Right ventricle myocardium inferior (tissue), 1 donor: ENCODE results near the gene BRI3BP. TPM values are rescaled to one million over a fixed set of nuclear protein-coding genes. Genes with fewer than 3 reads are reported as not detected.
"Not testable (repeated sequence)": the region's sequence is repeated elsewhere in the genome, so short reads cannot be mapped to it uniquely, and the experiment has no call there.

Experiments used
- ATAC-seq: fragments of 200-7000 bp; cut with Tn5 transposase; one replicate; pipeline ENCODE4 v1.9.1; 2020; ENCODE audit warnings: mild to moderate bottlenecking, moderate library complexity
- DNase-seq: peaks from one replicate; pipeline ENCODE4 v3.0.0; 2021; ENCODE audit errors: missing footprints
- intact Hi-C: fragments of 100-400 bp; cut with DNase I; formaldehyde crosslinking; loops from one replicate; pipeline ENCODE4 v1.11.0; 2022
- total RNA-seq: library from RNA; stranded (reverse); fragmentation: NEBNext Ultra II Directional; extraction: Animal tissue kit (Norgen Biotek cat#: 25700); gene quantifications from one replicate; pipeline ENCODE4 v1.2.1, GENCODE V29; 2021
- donor health status: DM: no; HTN: yes; CAD: no; lungs with severe emphysema.

Gene BRI3BP
- total RNA-seq, 1 donor from 2014 or later = 4.1 TPM

DNA sequence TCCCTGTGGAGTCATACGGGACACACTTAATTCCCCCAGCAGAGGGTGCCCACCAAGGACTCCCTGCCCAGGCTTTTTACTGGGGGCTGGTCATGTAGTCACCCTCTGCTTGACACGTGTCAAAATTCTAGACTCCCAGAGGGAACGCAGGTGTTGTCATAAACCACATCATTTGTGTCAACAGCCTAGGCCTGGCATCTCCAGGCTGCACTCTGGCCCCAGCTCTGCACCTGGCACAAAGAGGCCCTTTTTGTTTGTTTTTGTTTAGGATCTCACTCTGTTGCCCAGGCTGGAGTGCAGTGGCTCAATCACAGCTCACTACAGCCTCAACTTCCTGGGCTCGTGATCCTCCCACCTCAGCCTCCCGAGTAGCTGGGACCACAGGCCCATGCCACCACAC lies 21.1 kb downstream of the BRI3BP start:
- intact Hi-C loops = no loop called here
- DNase-seq = no peak
- no peak for ATAC-seq

DNA sequence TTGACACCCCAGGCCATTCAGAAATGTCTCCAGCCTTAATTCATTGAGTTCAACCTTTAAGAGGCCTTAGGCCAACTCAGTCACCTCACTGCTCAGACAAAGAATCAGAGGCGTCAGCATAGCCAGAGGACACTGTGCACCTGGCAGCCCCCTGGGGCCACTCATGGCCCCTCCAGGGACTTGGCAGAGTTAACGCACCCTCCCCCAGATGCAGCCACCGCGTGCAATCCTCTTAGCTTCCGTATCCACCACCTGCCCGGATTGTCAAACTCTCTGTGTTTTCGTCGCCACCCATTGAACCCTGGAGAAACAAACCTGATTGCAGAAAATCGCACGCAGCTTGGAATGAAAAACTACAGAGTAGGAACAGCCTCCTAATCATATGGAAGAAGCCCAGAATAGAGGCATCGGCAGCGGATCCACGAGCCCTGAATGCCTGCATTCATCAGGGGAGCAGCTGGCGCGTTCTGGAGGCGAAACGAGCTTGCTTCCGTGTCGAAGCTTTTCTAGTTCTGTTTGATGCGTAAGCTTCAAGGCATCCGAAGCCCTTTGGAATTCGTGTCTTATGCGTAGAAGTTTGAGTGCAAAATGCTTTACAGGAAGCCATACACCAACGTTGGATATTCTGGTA lies 22.4 kb downstream of the BRI3BP start:
- ATAC-seq = no peak
- intact Hi-C loops = no loop called here
- no peak for DNase-seq

DNA sequence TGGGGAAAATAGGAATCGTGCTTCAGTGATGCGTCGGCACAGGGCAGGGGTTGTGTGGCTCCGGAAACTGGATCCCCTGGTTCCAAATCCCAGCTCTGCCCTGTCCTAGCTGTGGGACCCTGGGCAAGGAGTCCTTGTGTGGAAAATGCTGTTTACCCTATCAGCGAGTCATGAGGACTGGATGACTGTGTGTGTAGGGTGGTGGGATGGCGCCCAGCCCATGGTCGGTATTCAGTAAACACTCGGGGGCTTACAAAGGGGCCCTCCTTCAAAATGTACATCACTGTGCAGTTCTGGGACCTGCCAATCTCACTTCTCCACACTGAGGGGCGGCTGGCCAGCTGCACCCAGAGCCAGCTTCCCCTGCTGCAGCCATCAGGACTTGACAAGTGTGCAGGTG lies 24.4 kb downstream of the BRI3BP start:
- DNase-seq = no peak
- intact Hi-C loops = no loop called here
- ATAC-seq = no peak

GRCh38 chr12:125018356-125018755 lies 24.9 kb downstream of the BRI3BP start:
- ATAC-seq = no peak

GRCh38 chr12:125021096-125021495 lies 27.7 kb downstream of the BRI3BP start:
- ATAC-seq (no peak), DNase-seq (no peak)
- intact Hi-C loops = no loop called here

More at GRCh38 chr12:125018356-125018755, 24.9 kb downstream of the BRI3BP start:
- DNase-seq = no peak
- intact Hi-C loops = no loop called here

- ATAC-seq (no peak), DNase-seq (no peak)
- intact Hi-C loops = no loop called here
Observed at GRCh38 chr12:125021771-125022170, 28.3 kb downstream of the BRI3BP start.

- DNase-seq (no peak), ATAC-seq (no peak)
- intact Hi-C loops = no loop called here
Observed at GRCh38 chr12:125023065-125023464, 29.6 kb downstream of the BRI3BP start.

DNA sequence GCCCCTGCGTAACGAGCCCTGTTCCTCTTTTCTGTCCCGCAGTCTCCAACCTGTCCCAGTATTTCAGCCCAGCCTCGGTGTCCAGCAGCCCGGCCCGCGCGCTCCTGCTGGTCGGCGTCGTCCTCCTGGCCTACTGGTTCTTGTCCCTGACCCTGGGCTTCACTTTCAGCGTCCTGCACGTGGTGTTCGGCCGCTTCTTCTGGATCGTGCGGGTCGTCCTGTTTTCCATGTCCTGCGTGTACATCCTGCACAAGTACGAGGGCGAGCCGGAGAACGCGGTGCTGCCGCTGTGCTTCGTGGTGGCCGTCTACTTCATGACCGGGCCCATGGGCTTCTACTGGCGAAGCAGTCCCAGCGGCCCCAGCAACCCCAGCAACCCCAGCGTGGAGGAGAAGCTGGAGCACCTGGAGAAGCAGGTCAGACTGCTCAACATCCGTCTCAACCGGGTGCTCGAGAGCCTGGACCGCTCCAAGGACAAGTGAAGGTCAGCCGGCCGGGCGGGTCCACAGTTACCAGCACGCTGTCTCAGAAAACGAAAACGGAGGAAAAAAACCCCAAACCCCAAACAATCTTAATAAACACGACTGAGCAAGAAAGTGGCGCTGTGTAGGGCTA lies 31.6 kb downstream of the BRI3BP start:
- ATAC-seq (no peak), DNase-seq (no peak)
- intact Hi-C loops = no loop called here

- ATAC-seq = no peak
- no peak for DNase-seq
- intact Hi-C loops = no loop called here
Observed at GRCh38 chr12:125025606-125026235, 32.3 kb downstream of the BRI3BP start.

GRCh38 chr12:125028106-125028505 lies 34.7 kb downstream of the BRI3BP start:
- intact Hi-C loops = no loop called here
- ATAC-seq = no peak

DNA sequence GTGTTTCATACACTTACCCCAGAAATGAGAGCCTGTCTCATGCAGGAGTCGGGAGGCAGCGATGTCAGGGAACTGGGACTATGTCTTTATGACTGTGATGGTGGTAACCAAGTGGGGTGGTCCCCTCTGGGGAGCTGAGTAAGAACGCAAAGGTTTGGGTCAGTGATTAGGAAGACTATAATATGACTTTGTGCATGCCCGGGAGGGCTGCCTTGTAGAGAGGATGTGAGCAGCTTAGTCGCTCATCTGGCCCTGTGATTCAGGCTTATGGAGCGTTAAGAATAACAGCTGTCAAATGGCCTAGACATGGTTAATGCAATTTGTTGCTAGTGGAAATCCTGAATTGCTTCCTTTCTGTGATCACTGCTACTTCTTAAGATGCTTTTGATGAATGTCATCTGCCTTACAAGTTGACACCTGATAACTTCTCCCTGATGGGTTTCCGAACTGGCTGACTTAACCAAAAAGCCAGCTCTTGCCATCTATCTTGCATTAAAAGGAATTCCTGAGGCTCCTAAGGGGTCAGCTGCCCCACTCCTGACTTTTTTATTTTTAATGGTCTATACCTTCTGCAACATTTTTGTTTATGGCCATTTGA lies 36.4 kb downstream of the BRI3BP start:
- ATAC-seq (no peak), DNase-seq (no peak)
- intact Hi-C loops = no loop called here

More at GRCh38 chr12:125028106-125028505, 34.7 kb downstream of the BRI3BP start:
- DNase-seq = no peak

DNA sequence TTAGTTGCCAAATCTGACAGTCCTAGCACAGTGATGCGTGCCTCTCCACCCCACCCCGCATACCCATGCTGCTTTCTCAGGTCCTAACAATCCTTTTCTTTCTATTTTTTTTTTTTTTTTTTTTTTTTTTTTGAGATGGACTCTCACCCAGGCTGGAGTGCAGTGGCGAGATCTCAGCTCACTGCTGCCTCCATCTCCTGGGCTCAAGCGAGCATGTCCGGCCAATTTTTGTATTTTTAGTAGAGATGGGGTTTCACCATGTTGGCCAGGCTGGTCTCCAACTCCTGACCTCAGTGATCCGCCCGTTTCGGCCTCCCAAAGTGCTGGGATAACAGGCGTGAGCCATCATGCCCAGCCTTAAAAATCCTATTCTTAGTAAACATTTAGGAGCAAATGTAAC lies 38.0 kb downstream of the BRI3BP start:
- intact Hi-C loops, ATAC-seq, DNase-seq: not testable (repeated sequence)

DNA sequence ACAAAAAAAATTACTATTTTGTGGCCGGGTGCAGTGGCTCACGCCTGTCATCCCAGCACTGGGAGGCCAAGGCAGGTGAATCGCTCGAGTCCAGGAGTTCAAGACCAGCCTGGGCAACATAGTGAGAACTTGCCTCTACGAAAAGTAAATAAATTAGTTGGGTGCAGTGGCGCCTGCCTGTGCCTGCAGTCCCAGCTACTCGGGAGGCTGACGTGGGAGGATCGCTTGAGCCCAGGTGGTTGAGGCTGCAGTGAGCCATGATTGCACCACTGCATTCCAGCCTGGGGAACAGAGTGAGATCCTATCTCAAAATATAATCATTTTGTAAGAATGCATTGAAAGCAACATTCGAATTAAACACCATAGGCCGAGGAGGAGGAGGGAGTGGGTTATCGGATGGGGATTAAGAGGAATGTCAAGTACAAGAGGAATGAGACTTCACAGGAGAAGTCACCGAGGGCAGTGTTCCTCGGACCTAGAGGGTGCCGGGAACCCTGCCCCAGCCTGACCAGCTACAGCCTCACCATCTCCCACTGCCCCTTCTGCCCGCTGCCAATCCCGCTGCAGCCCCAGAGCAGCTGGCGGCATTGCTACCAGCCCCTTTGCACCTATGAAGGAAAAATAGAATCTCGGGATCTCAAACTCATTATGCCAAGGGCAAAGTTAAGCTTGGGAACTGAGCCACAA lies 39.2 kb downstream of the BRI3BP start:
- intact Hi-C loops = no loop called here
- no peak for ATAC-seq

DNA sequence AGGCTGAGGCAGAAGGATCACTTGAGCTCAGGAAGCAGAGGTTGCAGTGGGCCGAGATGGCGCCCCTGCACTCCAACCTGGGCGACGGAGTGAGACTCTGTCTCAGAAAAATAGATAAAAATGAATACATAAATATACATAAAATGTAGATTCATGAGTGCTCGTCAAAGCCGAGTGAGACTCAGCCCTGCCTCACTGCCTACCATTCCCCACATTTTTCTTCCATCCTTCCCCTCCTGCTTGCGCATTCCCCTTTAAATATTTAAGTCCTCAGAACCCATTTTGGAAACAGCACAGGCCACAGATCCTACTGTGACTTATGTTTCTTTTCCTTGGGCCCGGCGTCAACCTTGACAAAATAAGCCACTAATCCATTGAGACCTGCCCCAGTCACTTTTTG lies 39.8 kb downstream of the BRI3BP start:
- no peak for ATAC-seq
- DNase-seq = no peak
- intact Hi-C loops = no loop called here

More for the DNA sequence above, 39.2 kb downstream of the BRI3BP start:
- no peak for DNase-seq

DNA sequence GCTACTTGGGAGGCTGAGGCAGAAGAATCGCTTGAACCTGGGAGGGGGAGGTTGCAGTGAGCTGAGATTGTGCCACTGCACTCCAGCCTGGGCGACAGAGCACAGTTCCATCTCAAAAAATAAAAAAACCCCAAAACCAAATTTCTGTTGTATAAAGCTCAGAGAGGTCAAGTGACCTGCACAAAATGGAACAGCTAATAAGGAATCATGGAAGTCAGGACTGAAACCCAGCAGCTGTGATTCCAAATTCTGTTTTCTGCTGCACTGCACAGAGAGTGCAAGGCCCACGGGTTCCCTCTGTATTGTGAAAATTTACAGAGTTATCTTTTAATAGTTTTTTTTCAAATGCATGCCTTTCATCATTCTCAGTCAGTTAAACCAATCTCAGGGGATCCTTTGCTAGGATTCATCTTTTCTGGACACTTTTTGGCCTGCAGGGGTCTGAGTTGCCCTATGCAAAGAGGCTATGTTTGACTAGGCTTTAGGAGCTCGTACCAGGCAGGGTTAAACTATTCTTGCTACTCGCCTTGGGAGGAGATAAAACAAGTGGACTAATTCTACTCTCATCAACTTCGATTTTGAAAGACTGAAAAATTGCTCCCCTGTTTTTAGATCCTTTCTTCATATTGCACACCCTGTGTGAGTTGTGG lies 45.7 kb downstream of the BRI3BP start:
- ATAC-seq (no peak), DNase-seq (no peak)
- intact Hi-C loops = no loop called here

DNA sequence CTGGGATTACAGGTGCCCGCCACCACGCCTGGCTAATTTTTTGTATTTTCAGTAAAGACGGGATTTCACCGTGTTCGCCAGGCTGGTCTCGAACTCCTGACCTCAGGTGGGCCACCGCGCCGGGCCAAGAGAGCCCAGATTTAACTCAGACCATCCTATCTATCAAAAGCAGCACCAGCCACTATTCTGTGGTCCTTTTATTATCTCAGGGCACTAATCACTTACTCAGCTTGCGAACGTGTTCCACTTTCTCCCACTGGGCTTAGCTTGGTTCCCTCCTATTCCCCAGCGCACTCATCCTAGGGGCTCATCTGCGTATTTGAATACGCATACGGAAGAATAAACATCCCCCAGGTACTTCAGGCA lies 55.6 kb downstream of the BRI3BP start:
- intact Hi-C loops = no loop called here
- no peak for DNase-seq
- no peak for ATAC-seq

DNA sequence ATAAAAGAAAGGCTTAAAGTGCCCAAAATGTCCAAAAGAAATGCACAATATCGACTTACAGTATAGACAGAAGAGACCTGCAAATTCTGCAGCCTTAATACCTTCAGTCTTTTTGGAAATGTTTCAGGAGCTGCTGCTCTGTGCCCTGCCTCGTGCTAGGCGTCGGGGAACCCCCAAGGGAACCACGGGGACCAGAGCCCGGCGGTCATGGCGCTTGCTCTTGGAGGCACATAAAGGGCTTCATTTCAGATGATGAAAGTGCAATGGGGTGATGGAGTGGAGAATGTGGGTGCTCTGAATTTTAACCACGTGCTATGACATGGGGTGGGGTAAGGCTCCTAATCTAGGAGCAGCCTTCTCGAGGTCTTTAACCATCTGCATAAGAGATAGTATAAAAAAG lies 57.0 kb downstream of the BRI3BP start:
- intact Hi-C loops = loop anchor here (2.0 kb wide), 1 partner anchor 14 kb away; the partner anchor contains the start of gene AACS
- DNase-seq (no peak), ATAC-seq (no peak)

- ATAC-seq = no peak
- DNase-seq = no peak
- intact Hi-C loops = loop anchor here (2.0 kb wide), 1 partner anchor 14 kb away; the partner anchor contains the start of gene AACS
Observed at GRCh38 chr12:125050868-125051267, 57.4 kb downstream of the BRI3BP start.

DNA sequence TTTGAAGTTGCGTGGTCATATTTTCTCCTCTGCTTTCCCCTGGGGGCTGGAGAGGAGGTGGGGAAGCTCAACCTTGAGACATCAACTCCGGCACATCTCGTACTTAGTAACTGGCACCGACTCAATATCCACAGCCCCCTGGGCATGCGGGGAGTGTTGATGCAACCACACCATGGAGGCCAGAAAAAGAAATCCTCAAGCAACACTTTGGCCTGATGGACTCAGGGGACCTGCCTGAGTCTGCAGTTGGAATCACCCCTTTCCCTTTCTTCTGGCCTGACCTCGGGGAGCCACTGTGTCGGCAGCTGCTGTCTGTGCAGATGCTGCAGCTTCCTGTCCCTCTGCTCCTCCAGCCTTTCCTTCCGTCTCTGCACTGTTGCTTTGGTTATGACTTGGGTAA lies 60.4 kb downstream of the BRI3BP start:
- intact Hi-C loops = no loop called here
- ATAC-seq (no peak), DNase-seq (no peak)
